NT2/D1 (cell line): ENCODE results near the gene EEF2KMT.
"Not testable (repeated sequence)": the region's sequence is repeated elsewhere in the genome, so short reads cannot be mapped to it uniquely, and the experiment has no call there.

Experiments used
- SUZ12 ChIP-seq: IDR thresholded peaks from 2 replicates; pipeline ENCODE4 v1.6.1; 2011; ENCODE audit not compliant: insufficient read length, insufficient read depth; ENCODE audit errors: extremely low read depth
- YY1 ChIP-seq: IDR thresholded peaks from 2 replicates; pipeline ENCODE4 v1.6.1; 2011; ENCODE audit not compliant: insufficient read length, insufficient read depth
- ZNF274 ChIP-seq: IDR thresholded peaks from 2 replicates; pipeline ENCODE4 v1.6.1; 2011; ENCODE audit warnings: mild to moderate bottlenecking, low read depth, low read length

DNA sequence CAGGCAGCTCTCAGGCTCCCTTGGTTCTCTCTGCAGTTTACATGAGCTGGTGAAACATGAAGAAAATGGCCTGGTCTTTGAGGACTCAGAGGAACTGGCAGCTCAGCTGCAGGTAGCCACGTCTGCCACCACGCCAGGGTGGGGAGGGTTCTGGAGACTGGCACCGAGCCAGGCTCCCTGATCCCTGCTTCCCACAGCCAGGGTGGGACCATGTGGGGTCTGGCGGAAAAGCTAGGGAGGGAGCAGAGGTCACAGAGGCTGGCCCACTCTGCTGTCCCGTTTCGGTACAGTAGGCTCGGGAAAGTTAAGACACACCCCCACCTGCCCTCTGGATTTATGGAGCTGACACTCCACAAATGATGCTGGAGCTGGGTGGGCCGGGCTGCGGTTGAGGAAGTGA, 13.9 kb downstream of the EEF2KMT start:
- not testable (repeated sequence) for TF ChIP-seq ZNF274, SUZ12, YY1
